Upper lobe of left lung (tissue), 6 donors: ENCODE results near the gene SSNA1. TPM values are rescaled to one million over a fixed set of nuclear protein-coding genes. Genes with fewer than 3 reads are reported as not detected.

Experiments used
- ATAC-seq, 2 donors: fragments of 200-7000 bp; cut with Tn5 transposase; one replicate each; pipeline ENCODE4 v1.9.1; 2022; ENCODE audit warnings: mild to moderate bottlenecking in 2 of 2, moderate library complexity in 2 of 2; ENCODE audit not compliant: low FRiP score in 2 of 2
- DNase-seq, 2 donors: peaks; one replicate each; pipeline ENCODE4 v3.0.0-alpha.2; 2019 to 2020
- H3K27ac ChIP-seq, 4 donors: fragments of 200-600 bp; sonication (generic); one replicate each; pipeline ENCODE4 v1.5.1; 2016 to 2019
- H3K27me3 ChIP-seq, 4 donors: fragments of 200-600 bp; sonication (generic); one replicate each; pipeline ENCODE4 v1.5.1; 2017 to 2019
- H3K36me3 ChIP-seq, 4 donors: fragments of 200-600 bp; sonication (generic); one replicate each; pipeline ENCODE4 v1.5.1; 2016 to 2019
- H3K4me1 ChIP-seq, 4 donors: fragments of 200-600 bp; sonication (generic); one replicate each; pipeline ENCODE4 v1.5.1; 2018 to 2019
- H3K4me3 ChIP-seq, 4 donors: fragments of 200-600 bp; sonication (generic); one replicate each; pipeline ENCODE4 v1.5.1; 2017 to 2019; ENCODE audit warnings: mild to moderate bottlenecking in 2 of 4, moderate library complexity in 1 of 4
- H3K9me3 ChIP-seq, 4 donors: fragments of 200-600 bp; sonication (generic); one replicate each; pipeline ENCODE4 v1.5.1; 2018 to 2019
- CTCF ChIP-seq, 6 experiments: fragments of 450-650 bp in 4 of 6; fragments of 200-600 bp in 2 of 6; sonication (generic) in 2 of 6; IDR thresholded peaks; one replicate each; pipeline ENCODE4 v1.5.1; 2016 to 2019; ENCODE audit warnings: antibody characterized with exemption in 6 of 6
- EP300 ChIP-seq, 4 donors: sonication (generic); formaldehyde crosslinking; IDR thresholded peaks; one replicate each; pipeline ENCODE4 v1.5.1; 2017; ENCODE audit warnings: antibody characterized with exemption in 4 of 4, control low read depth in 2 of 4
- POLR2A ChIP-seq, 4 donors: fragments of 450-650 bp; IDR thresholded peaks; one replicate each; pipeline ENCODE4 v1.5.1; 2016 to 2017; ENCODE audit warnings: antibody characterized with exemption in 4 of 4, mild to moderate bottlenecking in 2 of 4
- POLR2AphosphoS5 ChIP-seq, 2 donors: sonication (generic); formaldehyde crosslinking; IDR thresholded peaks; one replicate each; pipeline ENCODE4 v1.5.1; 2017; ENCODE audit warnings: antibody characterized with exemption in 2 of 2
- WGBS, 2 donors: methylation state at CpG; one replicate each; pipeline ENCODE4 v1.1.5; 2017 to 2018; 5-methylcytosine and 5-hydroxymethylcytosine counted together
- total RNA-seq, 6 donors: library from RNA; depleted of rRNA in 4 of 6; stranded (reverse); fragments of >200 nt in 4 of 6; gene quantifications; one replicate each; pipeline versions ENCODE4 v1.1.0 to v1.2.1, GENCODE V29; 2016 to 2021
- donor health status: DM: no; HTN: no; CAD: no; lungs with moderate emphysema.
- donor health status: DM: no; HTN: yes; CAD: no; lungs with severe emphysema.

SSNA1 gene
- total RNA-seq, 6 donors from 2014 or later = 39.8 to 110 (median 73.0) TPM

- H3K27ac ChIP-seq = no peak overlapping the region
- peaks cover 0 to 9% (median 0%) of the 10 kb centered on the region in 4 donors for H3K27me3 ChIP-seq
- no peak overlapping the region for H3K4me3 ChIP-seq
- peaks cover 0 to 6% (median 0%) of the 10 kb centered on the region in 4 donors for H3K9me3 ChIP-seq
- no peak for ATAC-seq
- no peak for TF ChIP-seq EP300 (IDR thresholded peaks at IDR 0.05)
- no peak for TF ChIP-seq POLR2AphosphoS5 (IDR thresholded peaks at IDR 0.05)
- no peak for TF ChIP-seq POLR2A (IDR thresholded peaks at IDR 0.05)
- TF ChIP-seq CTCF (IDR thresholded peaks at IDR 0.05) = no peak
- H3K4me1 ChIP-seq = no peaks in the 10 kb centered on the region
- WGBS, 2 donors = 29 to 34% methylated on average over 33 to 34 of the region's 34 CpGs
- no peaks in the 10 kb centered on the region for H3K36me3 ChIP-seq
- peak in 1 of 2 donors; percentile 38 for DNase-seq
Observed at GRCh38 chr9:137150617-137151457, 37.6 kb upstream of the SSNA1 start.

GRCh38 chr9:137152844-137153405, 35.6 kb upstream of the SSNA1 start:
- TF ChIP-seq EP300 (IDR thresholded peaks at IDR 0.05) (no peak), POLR2AphosphoS5 (IDR thresholded peaks at IDR 0.05) (no peak), CTCF (IDR thresholded peaks at IDR 0.05) (no peak), POLR2A (IDR thresholded peaks at IDR 0.05) (no peak)
- peaks cover 0 to 18% (median 13%) of the 10 kb centered on the region in 4 donors for H3K27me3 ChIP-seq
- no peak overlapping the region for H3K27ac ChIP-seq
- DNase-seq (no peak), ATAC-seq (no peak)
- H3K36me3 ChIP-seq = no peaks in the 10 kb centered on the region
- H3K9me3 ChIP-seq = peaks cover 0 to 6% (median 0%) of the 10 kb centered on the region in 4 donors
- no peak overlapping the region for H3K4me3 ChIP-seq
- H3K4me1 ChIP-seq = peaks cover 8 to 14% (median 9%) of the 10 kb centered on the region in 4 donors
- WGBS, 2 donors = 88 to 94% methylated on average over 7 of the region's 7 CpGs

GRCh38 chr9:137156567-137157375, 31.7 kb upstream of the SSNA1 start:
- no peak overlapping the region for H3K27ac ChIP-seq
- ATAC-seq (peak; percentile 47 to 80), DNase-seq (peak; percentile 25 to 89)
- H3K9me3 ChIP-seq = no peaks in the 10 kb centered on the region
- no peaks in the 10 kb centered on the region for H3K36me3 ChIP-seq
- TF ChIP-seq POLR2AphosphoS5 (IDR thresholded peaks at IDR 0.05) (no peak), CTCF (IDR thresholded peaks at IDR 0.05) (no peak), POLR2A (IDR thresholded peaks at IDR 0.05) (no peak), EP300 (IDR thresholded peaks at IDR 0.05) (no peak)
- whole genome bisulfite sequencing, 2 donors = 4 to 8% methylated on average over 23 to 40 of the region's 65 CpGs
- H3K4me3 ChIP-seq = peak overlapping the region in 3 of 4 donors; percentile 9 to 30 (median 25)
- peaks cover 0 to 55% (median 36%) of the 10 kb centered on the region in 4 donors for H3K27me3 ChIP-seq
- peaks cover 8 to 23% (median 12%) of the 10 kb centered on the region in 4 donors for H3K4me1 ChIP-seq

GRCh38 chr9:137157618-137158415, 30.7 kb upstream of the SSNA1 start:
- Histone ChIP-seq H3K27me3 (peaks cover 0 to 65% (median 45%) of the 10 kb centered on the region in 4 donors), H3K27ac (no peak overlapping the region), H3K4me1 (peaks cover 15 to 33% (median 22%) of the 10 kb centered on the region in 4 donors), H3K36me3 (no peaks in the 10 kb centered on the region), H3K9me3 (no peaks in the 10 kb centered on the region), H3K4me3 (no peak overlapping the region)
- DNase-seq (peak in 1 of 2 donors; percentile 4), ATAC-seq (no peak)
- no peak for TF ChIP-seq POLR2A (IDR thresholded peaks at IDR 0.05)
- no peak for TF ChIP-seq POLR2AphosphoS5 (IDR thresholded peaks at IDR 0.05)
- TF ChIP-seq CTCF (IDR thresholded peaks at IDR 0.05) = no peak
- no peak for TF ChIP-seq EP300 (IDR thresholded peaks at IDR 0.05)
- WGBS, 2 donors = 56 to 75% methylated on average over 7 to 19 of the region's 19 CpGs
